Epithelial cell of proximal tubule (primary cell): ENCODE measurements around the gene TNIP1. TPM values are rescaled to one million over a fixed set of nuclear protein-coding genes. Genes with fewer than 3 reads are reported as not detected.

Experiments used
- DNase-seq: peaks from one replicate; pipeline ENCODE4 v3.0.0-alpha.2; 2011; ENCODE audit warnings: low read depth
- H3K4me3 ChIP-seq: 2 replicates; pipeline ENCODE4 v1.5.1; 2011; ENCODE audit warnings: low read depth, mild to moderate bottlenecking, low read length
- total RNA-seq: library from RNA; depleted of rRNA; stranded (reverse); fragments of >200 nt; gene quantifications from 2 replicates; pipeline ENCODE4 v1.2.3, GENCODE V29; 2015
- TF ChIP-seq, protein P1 (sequence below): conservative IDR thresholded peaks from 2 replicates; pipeline ENCODE4 v1.5.1; 2012; ENCODE audit warnings: low read depth, mild to moderate bottlenecking, low read length

The TNIP1 gene
- total RNA-seq, 1 donor from 2014 or later = 255 TPM

DNA sequence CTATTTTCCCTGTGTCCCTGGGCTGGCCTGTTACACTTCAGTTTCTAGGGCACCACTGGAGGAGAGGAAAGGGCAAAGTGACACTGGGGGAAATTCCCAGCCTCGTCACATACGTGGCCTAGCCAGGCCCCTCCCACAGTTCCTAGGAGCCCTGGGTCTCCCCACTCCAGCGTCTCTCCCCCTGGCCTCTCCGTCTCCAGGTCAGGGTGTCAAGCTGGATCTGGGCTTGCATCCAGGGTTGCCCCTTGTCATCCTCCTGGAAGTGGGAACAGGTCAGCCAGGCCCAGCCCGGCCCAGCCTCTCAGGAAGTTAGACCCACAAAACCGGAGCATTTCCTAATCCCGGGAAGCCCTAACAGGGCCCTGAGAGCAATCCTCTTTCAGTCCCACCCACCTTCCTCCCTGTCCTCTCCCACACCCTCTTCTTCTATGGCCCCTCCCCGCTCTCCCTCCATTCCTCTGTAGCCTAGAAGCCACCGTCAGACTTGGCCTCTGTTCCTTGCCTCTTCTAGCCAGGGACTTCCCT, 4.7 kb upstream of the TNIP1 start:
- TF ChIP-seq, protein P1, sequence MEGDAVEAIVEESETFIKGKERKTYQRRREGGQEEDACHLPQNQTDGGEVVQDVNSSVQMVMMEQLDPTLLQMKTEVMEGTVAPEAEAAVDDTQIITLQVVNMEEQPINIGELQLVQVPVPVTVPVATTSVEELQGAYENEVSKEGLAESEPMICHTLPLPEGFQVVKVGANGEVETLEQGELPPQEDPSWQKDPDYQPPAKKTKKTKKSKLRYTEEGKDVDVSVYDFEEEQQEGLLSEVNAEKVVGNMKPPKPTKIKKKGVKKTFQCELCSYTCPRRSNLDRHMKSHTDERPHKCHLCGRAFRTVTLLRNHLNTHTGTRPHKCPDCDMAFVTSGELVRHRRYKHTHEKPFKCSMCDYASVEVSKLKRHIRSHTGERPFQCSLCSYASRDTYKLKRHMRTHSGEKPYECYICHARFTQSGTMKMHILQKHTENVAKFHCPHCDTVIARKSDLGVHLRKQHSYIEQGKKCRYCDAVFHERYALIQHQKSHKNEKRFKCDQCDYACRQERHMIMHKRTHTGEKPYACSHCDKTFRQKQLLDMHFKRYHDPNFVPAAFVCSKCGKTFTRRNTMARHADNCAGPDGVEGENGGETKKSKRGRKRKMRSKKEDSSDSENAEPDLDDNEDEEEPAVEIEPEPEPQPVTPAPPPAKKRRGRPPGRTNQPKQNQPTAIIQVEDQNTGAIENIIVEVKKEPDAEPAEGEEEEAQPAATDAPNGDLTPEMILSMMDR = no peak
- DNase-seq = peak; percentile 57
- no peak overlapping the region for H3K4me3 ChIP-seq

DNA sequence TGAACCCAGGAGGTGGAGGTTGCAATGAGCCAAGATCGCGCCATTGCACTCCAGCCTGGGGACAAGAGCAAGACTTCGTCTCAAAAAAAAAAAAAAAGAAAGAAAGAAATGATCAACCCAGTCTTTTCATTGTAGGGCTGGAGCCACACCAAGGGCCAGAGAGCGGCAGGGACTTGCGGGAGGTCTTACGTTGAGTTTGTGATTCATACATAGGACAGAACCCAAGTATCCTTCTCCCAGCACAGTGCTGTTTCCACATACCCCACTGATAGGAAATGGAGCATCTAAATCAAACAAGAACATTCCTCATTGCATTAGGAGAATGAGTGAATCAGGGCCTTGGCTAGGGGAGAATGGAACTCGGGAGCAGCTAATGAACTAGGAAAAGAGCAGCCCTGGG, 3.5 kb upstream of the TNIP1 start:
- TF ChIP-seq, protein P1 = no peak
- no peak overlapping the region for H3K4me3 ChIP-seq
- no peak for DNase-seq

DNA sequence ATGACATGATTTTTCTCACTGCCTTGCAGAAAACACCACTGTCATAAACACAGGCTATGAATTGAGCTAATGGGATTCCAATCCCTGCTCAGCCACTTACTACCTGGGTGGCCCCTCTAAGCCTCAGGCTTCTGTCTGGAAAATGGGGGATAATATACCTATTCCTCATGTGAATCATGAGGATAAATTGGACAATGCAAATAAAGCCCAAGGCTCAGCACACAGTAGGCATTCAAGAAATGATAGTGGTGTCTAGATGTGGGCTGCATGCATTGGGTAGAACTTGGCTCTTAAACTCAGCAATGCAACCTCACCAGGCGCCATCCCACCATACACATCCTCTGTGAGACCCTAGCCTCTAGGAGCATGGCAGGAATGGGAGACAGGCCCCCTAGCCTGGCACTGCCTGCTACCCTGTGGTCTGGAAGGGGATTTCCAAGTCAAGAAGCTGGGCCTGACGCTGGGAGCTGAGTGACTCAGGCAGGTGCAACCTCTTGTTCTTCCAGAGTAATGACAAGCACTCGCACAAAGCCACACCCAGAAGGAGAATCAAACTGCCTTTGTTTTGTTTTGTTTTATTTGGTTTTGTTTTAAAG, 2.3 kb upstream of the TNIP1 start:
- H3K4me3 ChIP-seq = no peak overlapping the region
- DNase-seq = peak; percentile 85
- TF ChIP-seq, protein P1 = no peak

DNA sequence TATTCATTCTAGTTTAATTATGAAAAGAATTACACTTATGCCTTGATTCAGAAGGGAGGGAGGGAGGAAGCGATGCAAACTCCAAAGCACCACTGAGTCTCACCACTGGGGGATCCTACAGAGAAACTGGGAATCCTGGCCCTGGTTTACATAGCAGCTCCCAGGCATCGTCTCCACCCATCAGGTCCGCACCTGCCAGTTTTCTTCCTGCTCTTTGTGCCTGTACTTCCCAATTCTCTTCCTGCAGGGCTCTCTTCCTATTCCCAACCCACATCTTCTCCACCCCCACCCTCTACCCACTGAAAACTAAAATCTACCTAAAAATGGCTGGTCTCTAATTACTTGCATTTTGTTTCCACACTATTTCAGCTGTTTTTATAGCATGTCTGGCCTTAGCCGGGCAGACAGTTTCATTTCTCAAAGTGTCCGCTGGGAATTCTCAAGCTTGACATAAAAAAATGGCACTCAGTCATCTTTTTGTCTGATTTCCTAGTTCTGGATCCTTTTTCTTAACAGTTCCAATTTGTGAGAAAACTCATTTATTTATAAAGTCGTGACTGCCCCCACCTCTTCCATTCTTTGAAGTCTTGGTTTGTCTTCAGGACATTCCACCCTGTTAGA, 1.6 kb upstream of the TNIP1 start:
- peak overlapping the region; percentile 84 for H3K4me3 ChIP-seq
- TF ChIP-seq, protein P1 = peak; percentile 26
- DNase-seq = no peak

- DNase-seq = no peak
- TF ChIP-seq, protein P1 = no peak
- H3K4me3 ChIP-seq = peak overlapping the region; percentile 84
These were observed 822 bp upstream of the TNIP1 start for GRCh38 chr5:151081431-151082281.

DNA sequence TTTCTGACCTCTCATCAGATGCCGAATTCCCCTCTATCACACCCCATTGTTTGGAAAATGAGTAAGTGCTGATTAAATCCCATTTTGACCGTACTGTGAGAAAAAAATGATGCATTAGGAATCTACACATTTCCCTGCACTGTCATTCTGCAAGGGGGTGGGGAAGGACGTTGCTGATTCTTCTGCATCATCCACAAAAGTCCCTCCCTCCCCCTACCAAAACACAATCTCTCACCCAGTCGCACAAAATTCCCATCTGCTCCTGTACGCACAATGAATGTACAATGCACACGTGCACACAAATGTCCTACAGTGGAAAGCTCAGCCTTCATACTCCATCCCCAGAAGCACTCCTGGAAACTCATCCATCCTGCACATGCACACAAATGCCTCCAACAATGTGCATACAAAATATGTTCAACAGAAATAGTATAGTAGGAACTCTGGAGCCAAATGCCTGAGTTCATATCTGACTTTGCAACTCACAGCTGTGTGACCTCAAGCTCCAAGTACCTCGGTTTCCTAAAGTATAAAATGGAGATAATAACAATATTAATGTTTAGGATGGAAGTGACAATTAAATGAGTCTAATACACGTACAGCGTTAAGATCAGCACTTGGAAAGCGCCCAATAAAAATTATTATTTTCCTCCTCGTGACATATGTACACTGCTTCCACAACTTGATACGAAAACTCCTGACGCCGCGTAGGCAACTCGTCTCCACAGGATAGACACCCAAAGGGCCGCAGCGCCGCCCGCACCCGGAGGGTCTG, 809 bp downstream of the TNIP1 start:
- TF ChIP-seq, protein P1 = no peak
- peak overlapping the region; percentile 84 for H3K4me3 ChIP-seq
- DNase-seq = no peak
